ENCODE results near the gene PROS1.
"Not testable (repeated sequence)": the region's sequence is repeated elsewhere in the genome, so short reads cannot be mapped to it uniquely, and the experiment has no call there.

Gene PROS1

GRCh38 chr3:93930041-93930440, 43.7 kb downstream of the PROS1 start:
- Histone ChIP-seq H3K27ac (ENCODE audit: low read depth, low read length) (no peak overlapping the region), H3K4me3 (ENCODE audit: low read depth, low read length) (no peak overlapping the region), H3K9ac (ENCODE audit: low read depth, low read length) (no peak overlapping the region), H3K36me3 (ENCODE audit: control insufficient read depth, insufficient read depth, low read length) (no peaks in the 10 kb centered on the region), H3K9me3 (ENCODE audit: control insufficient read depth, insufficient read depth, low read length) (peaks cover 82% of the 10 kb centered on the region), H3K4me1 (ENCODE audit: control insufficient read depth, insufficient read depth, low read length) (no peaks in the 10 kb centered on the region), H3K27me3 (ENCODE audit: control insufficient read depth, insufficient read depth, low read length) (no peaks in the 10 kb centered on the region)

- H3K27ac ChIP-seq (ENCODE audit: low read depth, low read length) = no peak overlapping the region
- H3K36me3 ChIP-seq (ENCODE audit: control insufficient read depth, insufficient read depth, low read length) = no peaks in the 10 kb centered on the region
- no peaks in the 10 kb centered on the region for H3K27me3 ChIP-seq (ENCODE audit: control insufficient read depth, insufficient read depth, low read length)
- H3K4me3 ChIP-seq (ENCODE audit: low read depth, low read length) = no peak overlapping the region
- H3K9ac ChIP-seq (ENCODE audit: low read depth, low read length) = no peak overlapping the region
- peaks cover 88% of the 10 kb centered on the region for H3K9me3 ChIP-seq (ENCODE audit: control insufficient read depth, insufficient read depth, low read length)
- H3K4me1 ChIP-seq (ENCODE audit: control insufficient read depth, insufficient read depth, low read length) = no peaks in the 10 kb centered on the region
These were observed 46.9 kb downstream of the PROS1 start for GRCh38 chr3:93926789-93927188.

GRCh38 chr3:93924491-93924890, 49.2 kb downstream of the PROS1 start:
- H3K9me3 ChIP-seq (ENCODE audit: control insufficient read depth, insufficient read depth, low read length) = peaks cover 84% of the 10 kb centered on the region
- no peak overlapping the region for H3K4me3 ChIP-seq (ENCODE audit: low read depth, low read length)
- no peaks in the 10 kb centered on the region for H3K4me1 ChIP-seq (ENCODE audit: control insufficient read depth, insufficient read depth, low read length)
- H3K9ac ChIP-seq (ENCODE audit: low read depth, low read length) = no peak overlapping the region
- H3K36me3 ChIP-seq (ENCODE audit: control insufficient read depth, insufficient read depth, low read length) = no peaks in the 10 kb centered on the region
- H3K27me3 ChIP-seq (ENCODE audit: control insufficient read depth, insufficient read depth, low read length) = no peaks in the 10 kb centered on the region
- no peak overlapping the region for H3K27ac ChIP-seq (ENCODE audit: low read depth, low read length)

- peaks cover 79% of the 10 kb centered on the region for H3K9me3 ChIP-seq (ENCODE audit: control insufficient read depth, insufficient read depth, low read length)
These were observed 50.7 kb downstream of the PROS1 start for GRCh38 chr3:93923006-93923405.

GRCh38 chr3:93917546-93918029, 56.1 kb downstream of the PROS1 start:
- H3K4me1 ChIP-seq (ENCODE audit: control insufficient read depth, insufficient read depth, low read length); H3K9ac ChIP-seq (ENCODE audit: low read depth, low read length): not testable (repeated sequence)
- H3K9me3 ChIP-seq (ENCODE audit: control insufficient read depth, insufficient read depth, low read length) = peaks cover 68% of the 10 kb centered on the region

More at GRCh38 chr3:93923006-93923405, 50.7 kb downstream of the PROS1 start:
- H3K4me3 ChIP-seq (ENCODE audit: low read depth, low read length) = no peak overlapping the region
- H3K27me3 ChIP-seq (ENCODE audit: control insufficient read depth, insufficient read depth, low read length) = no peaks in the 10 kb centered on the region
- H3K27ac ChIP-seq (ENCODE audit: low read depth, low read length) = no peak overlapping the region
- no peak overlapping the region for H3K9ac ChIP-seq (ENCODE audit: low read depth, low read length)
- no peaks in the 10 kb centered on the region for H3K4me1 ChIP-seq (ENCODE audit: control insufficient read depth, insufficient read depth, low read length)
- no peaks in the 10 kb centered on the region for H3K36me3 ChIP-seq (ENCODE audit: control insufficient read depth, insufficient read depth, low read length)

GRCh38 chr3:93913623-93914022, 60.1 kb downstream of the PROS1 start:
- peaks cover 71% of the 10 kb centered on the region for H3K9me3 ChIP-seq (ENCODE audit: control insufficient read depth, insufficient read depth, low read length)
- not testable (repeated sequence) for H3K27me3 ChIP-seq (ENCODE audit: control insufficient read depth, insufficient read depth, low read length); H3K27ac ChIP-seq (ENCODE audit: low read depth, low read length); H3K4me1 ChIP-seq (ENCODE audit: control insufficient read depth, insufficient read depth, low read length); H3K9ac ChIP-seq (ENCODE audit: low read depth, low read length); H3K4me3 ChIP-seq (ENCODE audit: low read depth, low read length); H3K36me3 ChIP-seq (ENCODE audit: control insufficient read depth, insufficient read depth, low read length)

More at GRCh38 chr3:93917546-93918029, 56.1 kb downstream of the PROS1 start:
- not testable (repeated sequence) for H3K4me3 ChIP-seq (ENCODE audit: low read depth, low read length); H3K36me3 ChIP-seq (ENCODE audit: control insufficient read depth, insufficient read depth, low read length); H3K27me3 ChIP-seq (ENCODE audit: control insufficient read depth, insufficient read depth, low read length); H3K27ac ChIP-seq (ENCODE audit: low read depth, low read length)

- Histone ChIP-seq H3K27ac (ENCODE audit: low read depth, low read length) (no peak overlapping the region), H3K27me3 (ENCODE audit: control insufficient read depth, insufficient read depth, low read length) (no peaks in the 10 kb centered on the region), H3K4me1 (ENCODE audit: control insufficient read depth, insufficient read depth, low read length) (no peaks in the 10 kb centered on the region), H3K36me3 (ENCODE audit: control insufficient read depth, insufficient read depth, low read length) (no peaks in the 10 kb centered on the region), H3K9ac (ENCODE audit: low read depth, low read length) (no peak overlapping the region), H3K4me3 (ENCODE audit: low read depth, low read length) (no peak overlapping the region), H3K9me3 (ENCODE audit: control insufficient read depth, insufficient read depth, low read length) (peaks cover 81% of the 10 kb centered on the region)
These were observed 62.5 kb downstream of the PROS1 start for GRCh38 chr3:93911206-93911605.

GRCh38 chr3:93910097-93910496, 63.6 kb downstream of the PROS1 start:
- Histone ChIP-seq H3K27me3 (ENCODE audit: control insufficient read depth, insufficient read depth, low read length) (no peaks in the 10 kb centered on the region), H3K9me3 (ENCODE audit: control insufficient read depth, insufficient read depth, low read length) (peaks cover 77% of the 10 kb centered on the region), H3K9ac (ENCODE audit: low read depth, low read length) (no peak overlapping the region), H3K4me1 (ENCODE audit: control insufficient read depth, insufficient read depth, low read length) (no peaks in the 10 kb centered on the region), H3K36me3 (ENCODE audit: control insufficient read depth, insufficient read depth, low read length) (no peaks in the 10 kb centered on the region), H3K4me3 (ENCODE audit: low read depth, low read length) (no peak overlapping the region), H3K27ac (ENCODE audit: low read depth, low read length) (no peak overlapping the region)

GRCh38 chr3:93907132-93907531, 66.6 kb downstream of the PROS1 start:
- H3K36me3 ChIP-seq (ENCODE audit: control insufficient read depth, insufficient read depth, low read length) = no peaks in the 10 kb centered on the region
- H3K27me3 ChIP-seq (ENCODE audit: control insufficient read depth, insufficient read depth, low read length) = no peaks in the 10 kb centered on the region
- H3K4me3 ChIP-seq (ENCODE audit: low read depth, low read length) = no peak overlapping the region
- peaks cover 81% of the 10 kb centered on the region for H3K9me3 ChIP-seq (ENCODE audit: control insufficient read depth, insufficient read depth, low read length)
- H3K27ac ChIP-seq (ENCODE audit: low read depth, low read length) = no peak overlapping the region
- H3K4me1 ChIP-seq (ENCODE audit: control insufficient read depth, insufficient read depth, low read length) = no peaks in the 10 kb centered on the region
- no peak overlapping the region for H3K9ac ChIP-seq (ENCODE audit: low read depth, low read length)

- Histone ChIP-seq H3K9ac (ENCODE audit: low read depth, low read length) (no peak overlapping the region), H3K9me3 (ENCODE audit: control insufficient read depth, insufficient read depth, low read length) (peaks cover 84% of the 10 kb centered on the region)
These were observed 67.5 kb downstream of the PROS1 start for GRCh38 chr3:93906245-93906644.

GRCh38 chr3:93904568-93904967, 69.1 kb downstream of the PROS1 start:
- no peaks in the 10 kb centered on the region for H3K27me3 ChIP-seq (ENCODE audit: control insufficient read depth, insufficient read depth, low read length)
- H3K4me3 ChIP-seq (ENCODE audit: low read depth, low read length) = no peak overlapping the region
- no peaks in the 10 kb centered on the region for H3K36me3 ChIP-seq (ENCODE audit: control insufficient read depth, insufficient read depth, low read length)
- no peak overlapping the region for H3K27ac ChIP-seq (ENCODE audit: low read depth, low read length)
- H3K4me1 ChIP-seq (ENCODE audit: control insufficient read depth, insufficient read depth, low read length) = no peaks in the 10 kb centered on the region
- H3K9me3 ChIP-seq (ENCODE audit: control insufficient read depth, insufficient read depth, low read length) = peaks cover 85% of the 10 kb centered on the region
- no peak overlapping the region for H3K9ac ChIP-seq (ENCODE audit: low read depth, low read length)

More at GRCh38 chr3:93906245-93906644, 67.5 kb downstream of the PROS1 start:
- H3K4me1 ChIP-seq (ENCODE audit: control insufficient read depth, insufficient read depth, low read length) = no peaks in the 10 kb centered on the region
- H3K4me3 ChIP-seq (ENCODE audit: low read depth, low read length) = no peak overlapping the region
- no peaks in the 10 kb centered on the region for H3K27me3 ChIP-seq (ENCODE audit: control insufficient read depth, insufficient read depth, low read length)
- H3K36me3 ChIP-seq (ENCODE audit: control insufficient read depth, insufficient read depth, low read length) = no peaks in the 10 kb centered on the region
- no peak overlapping the region for H3K27ac ChIP-seq (ENCODE audit: low read depth, low read length)
